DOHH2 (cell line): Measurements from ENCODE around the gene MAP6D1.

Source experiments
- EZH2phosphoT487 ChIP-seq: fragments of 200-600 bp; sonication (generic); IDR thresholded peaks from 2 replicates; pipeline ENCODE4 v1.6.1; 2017; ENCODE audit warnings: borderline replicate concordance, mild to moderate bottlenecking, antibody characterized with exemption, low read length, moderate library complexity, mixed read lengths
- TF ChIP-seq, protein P1 (sequence below): fragments of 200-600 bp; sonication (generic); IDR thresholded peaks from one replicate; pipeline ENCODE4 v1.5.1; 2014; ENCODE audit warnings: antibody characterized with exemption, mild to moderate bottlenecking, low read depth, low read length; ENCODE audit not compliant: poor library complexity, severe bottlenecking

DNA sequence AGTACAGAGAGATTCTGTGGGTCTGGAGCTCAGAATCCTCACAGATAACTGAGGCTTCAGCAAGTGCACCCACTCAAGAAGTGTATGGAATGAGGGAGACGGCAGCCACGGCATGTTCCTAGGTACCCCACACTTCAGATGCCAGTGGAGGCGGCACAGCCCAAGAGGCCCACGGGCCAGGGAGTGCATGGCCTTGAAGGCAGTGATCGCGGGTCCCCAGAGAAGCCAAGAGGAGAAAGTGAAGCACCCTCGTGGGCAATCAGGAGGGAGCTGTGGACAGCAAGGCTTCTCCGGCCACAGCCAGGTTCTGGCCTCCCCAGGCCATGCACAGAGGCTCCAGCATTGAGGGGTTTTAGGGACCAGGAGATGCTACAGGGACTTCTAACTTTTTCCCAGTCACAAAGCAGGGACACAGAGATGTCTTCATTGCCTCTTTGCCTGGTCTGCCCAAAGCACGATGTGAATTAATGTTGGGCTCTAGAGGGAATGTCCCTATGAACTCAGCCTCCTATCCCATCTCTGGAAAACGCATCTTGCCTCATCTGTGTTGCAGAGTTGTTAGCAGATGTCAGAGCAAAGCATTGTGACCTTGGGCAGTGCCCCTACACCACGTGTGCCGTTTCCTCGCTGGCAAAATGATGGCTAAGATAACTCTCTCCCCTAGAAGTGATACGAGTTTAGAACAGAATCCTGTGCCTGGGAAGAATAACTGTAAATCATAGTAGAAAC lies 2.6 kb upstream of the MAP6D1 start:
- TF ChIP-seq, protein P1, sequence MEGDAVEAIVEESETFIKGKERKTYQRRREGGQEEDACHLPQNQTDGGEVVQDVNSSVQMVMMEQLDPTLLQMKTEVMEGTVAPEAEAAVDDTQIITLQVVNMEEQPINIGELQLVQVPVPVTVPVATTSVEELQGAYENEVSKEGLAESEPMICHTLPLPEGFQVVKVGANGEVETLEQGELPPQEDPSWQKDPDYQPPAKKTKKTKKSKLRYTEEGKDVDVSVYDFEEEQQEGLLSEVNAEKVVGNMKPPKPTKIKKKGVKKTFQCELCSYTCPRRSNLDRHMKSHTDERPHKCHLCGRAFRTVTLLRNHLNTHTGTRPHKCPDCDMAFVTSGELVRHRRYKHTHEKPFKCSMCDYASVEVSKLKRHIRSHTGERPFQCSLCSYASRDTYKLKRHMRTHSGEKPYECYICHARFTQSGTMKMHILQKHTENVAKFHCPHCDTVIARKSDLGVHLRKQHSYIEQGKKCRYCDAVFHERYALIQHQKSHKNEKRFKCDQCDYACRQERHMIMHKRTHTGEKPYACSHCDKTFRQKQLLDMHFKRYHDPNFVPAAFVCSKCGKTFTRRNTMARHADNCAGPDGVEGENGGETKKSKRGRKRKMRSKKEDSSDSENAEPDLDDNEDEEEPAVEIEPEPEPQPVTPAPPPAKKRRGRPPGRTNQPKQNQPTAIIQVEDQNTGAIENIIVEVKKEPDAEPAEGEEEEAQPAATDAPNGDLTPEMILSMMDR = no peak
- no peak for TF ChIP-seq EZH2phosphoT487
